DND-41 (cell line): ENCODE results near the gene MAB21L1.

Source experiments
- CTCF ChIP-seq: IDR thresholded peaks from 2 replicates; pipeline ENCODE4 v1.5.1; 2012; ENCODE audit warnings: borderline replicate concordance, low read length, moderate library complexity, mild to moderate bottlenecking; ENCODE audit not compliant: poor library complexity, severe bottlenecking; ENCODE audit errors: extremely low read depth
- EZH2 ChIP-seq: IDR thresholded peaks from 3 replicates; pipeline ENCODE4 v1.6.1; 2012; ENCODE audit warnings: borderline replicate concordance, low read depth, mild to moderate bottlenecking, moderate library complexity, low read length, inconsistent platforms; ENCODE audit not compliant: severe bottlenecking

DNA sequence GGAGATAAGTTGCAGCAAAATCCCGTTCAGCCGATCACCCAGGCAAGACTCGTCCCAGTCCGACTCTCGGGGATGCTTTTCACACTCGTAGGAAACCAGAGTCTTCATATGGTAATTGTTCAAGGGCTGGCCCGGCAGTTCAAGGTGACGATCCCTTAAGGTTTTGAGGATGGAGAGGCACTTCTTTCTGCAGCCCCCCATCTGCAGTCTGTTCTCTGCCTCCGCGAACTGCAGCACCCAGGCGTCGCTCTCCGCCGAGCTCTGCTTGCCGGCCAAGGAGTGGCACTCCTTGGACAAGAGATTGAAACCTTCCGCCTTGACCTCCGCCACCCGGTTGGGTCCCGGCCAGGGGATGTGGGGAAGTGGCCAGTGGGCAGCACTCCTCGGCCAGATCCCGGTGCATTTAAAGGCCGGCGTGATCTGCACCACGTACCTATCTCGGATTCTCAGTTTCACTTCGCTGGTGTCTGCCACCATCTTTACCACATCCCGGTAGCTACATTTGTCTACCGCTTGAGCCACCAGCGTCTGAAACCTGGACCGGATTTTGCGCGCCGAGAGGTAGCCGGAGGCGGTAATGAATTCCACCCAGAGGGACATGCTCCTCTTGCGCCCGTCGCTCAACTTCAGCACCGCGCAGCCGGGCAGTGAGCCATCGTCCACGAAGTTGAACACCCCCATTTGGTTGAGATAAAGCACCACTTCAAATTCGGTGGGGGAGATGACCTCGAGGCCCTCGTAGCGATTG is 1.1 kb downstream of the MAB21L1 start:
- no peak for TF ChIP-seq CTCF
- no peak for TF ChIP-seq EZH2
